Type B pancreatic cell (in vitro differentiated cells): ENCODE results near the gene GPC6. TPM values are rescaled to one million over a fixed set of nuclear protein-coding genes. Genes with fewer than 3 reads are reported as not detected.

Source experiments
- DNase-seq: peaks from one replicate; pipeline ENCODE4 v3.0.0; 2021; ENCODE audit warnings: mixed read lengths; ENCODE audit not compliant: unreplicated experiment; ENCODE audit errors: extremely low spot score
- H3K27ac Mint-ChIP-seq: 2 replicates; pipeline ENCODE4 v1.8.0; 2021; ENCODE audit warnings: mild to moderate bottlenecking, mixed read lengths
- H3K27me3 Mint-ChIP-seq: 2 replicates; pipeline ENCODE4 v1.8.0; 2021; ENCODE audit warnings: mixed read lengths
- H3K36me3 Mint-ChIP-seq: 2 replicates; pipeline ENCODE4 v1.8.0; 2021; ENCODE audit warnings: mixed read lengths
- H3K4me1 Mint-ChIP-seq: one replicate; pipeline ENCODE4 v1.8.0; 2021; ENCODE audit warnings: mixed read lengths; ENCODE audit not compliant: unreplicated experiment
- H3K4me3 Mint-ChIP-seq: 2 replicates; pipeline ENCODE4 v1.8.0; 2021; ENCODE audit warnings: mild to moderate bottlenecking, mixed read lengths
- H3K9me3 Mint-ChIP-seq: 2 replicates; pipeline ENCODE4 v1.8.0; 2021; ENCODE audit warnings: mixed read lengths
- total RNA-seq: library from RNA; stranded (reverse); gene quantifications from 2 replicates; pipeline ENCODE4 v1.2.1, GENCODE V29; 2021; ENCODE audit warnings: low replicate concordance
- TF ChIP-seq, protein P1 (sequence below): fragments of 200-600 bp; sonication (generic); conservative IDR thresholded peaks from 2 replicates; pipeline ENCODE4 v1.5.0; 2021; ENCODE audit warnings: antibody characterized with exemption, mild to moderate bottlenecking

Gene GPC6
- total RNA-seq, 1 donor from 2014 or later, result 30.5 TPM

DNA sequence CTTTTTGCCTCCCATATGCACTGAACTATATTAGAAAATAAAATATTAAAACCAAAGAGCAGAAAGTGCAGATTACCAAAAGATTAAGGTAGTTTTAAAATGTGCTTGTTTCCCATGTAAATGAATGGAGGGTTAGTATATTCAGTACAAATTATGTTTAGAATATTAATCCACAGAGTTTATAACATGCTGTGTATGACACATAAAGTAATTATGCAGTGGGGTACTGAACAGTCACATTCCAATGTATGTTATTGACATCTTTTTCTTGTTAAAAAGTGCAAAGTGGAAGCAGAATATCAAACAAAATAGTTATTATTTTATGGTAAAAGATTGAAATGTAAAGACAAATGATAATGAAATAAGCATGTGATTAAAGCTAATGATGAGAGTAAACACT lies 79.3 kb downstream of the GPC6 start:
- H3K4me1 Mint-ChIP-seq, result peaks cover 13% of the 10 kb centered on the region
- H3K27ac Mint-ChIP-seq, result no peak overlapping the region
- H3K4me3 Mint-ChIP-seq, result no peak overlapping the region
- H3K36me3 Mint-ChIP-seq, result no peaks in the 10 kb centered on the region
- H3K9me3 Mint-ChIP-seq, result peaks cover 7% of the 10 kb centered on the region
- H3K27me3 Mint-ChIP-seq, result no peaks in the 10 kb centered on the region
- TF ChIP-seq, protein P1, sequence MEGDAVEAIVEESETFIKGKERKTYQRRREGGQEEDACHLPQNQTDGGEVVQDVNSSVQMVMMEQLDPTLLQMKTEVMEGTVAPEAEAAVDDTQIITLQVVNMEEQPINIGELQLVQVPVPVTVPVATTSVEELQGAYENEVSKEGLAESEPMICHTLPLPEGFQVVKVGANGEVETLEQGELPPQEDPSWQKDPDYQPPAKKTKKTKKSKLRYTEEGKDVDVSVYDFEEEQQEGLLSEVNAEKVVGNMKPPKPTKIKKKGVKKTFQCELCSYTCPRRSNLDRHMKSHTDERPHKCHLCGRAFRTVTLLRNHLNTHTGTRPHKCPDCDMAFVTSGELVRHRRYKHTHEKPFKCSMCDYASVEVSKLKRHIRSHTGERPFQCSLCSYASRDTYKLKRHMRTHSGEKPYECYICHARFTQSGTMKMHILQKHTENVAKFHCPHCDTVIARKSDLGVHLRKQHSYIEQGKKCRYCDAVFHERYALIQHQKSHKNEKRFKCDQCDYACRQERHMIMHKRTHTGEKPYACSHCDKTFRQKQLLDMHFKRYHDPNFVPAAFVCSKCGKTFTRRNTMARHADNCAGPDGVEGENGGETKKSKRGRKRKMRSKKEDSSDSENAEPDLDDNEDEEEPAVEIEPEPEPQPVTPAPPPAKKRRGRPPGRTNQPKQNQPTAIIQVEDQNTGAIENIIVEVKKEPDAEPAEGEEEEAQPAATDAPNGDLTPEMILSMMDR, result no peak
- DNase-seq, result no peak

- peaks cover 13% of the 10 kb centered on the region for H3K4me1 Mint-ChIP-seq
- TF ChIP-seq, protein P1, result no peak
- no peak for DNase-seq
- no peaks in the 10 kb centered on the region for H3K36me3 Mint-ChIP-seq
- H3K27me3 Mint-ChIP-seq, result no peaks in the 10 kb centered on the region
- H3K27ac Mint-ChIP-seq, result no peak overlapping the region
- H3K4me3 Mint-ChIP-seq, result no peak overlapping the region
- H3K9me3 Mint-ChIP-seq, result peaks cover 7% of the 10 kb centered on the region
Measured at GRCh38 chr13:93307136-93307535, 80.5 kb downstream of the GPC6 start.

GRCh38 chr13:93307651-93308050 lies 81.0 kb downstream of the GPC6 start:
- H3K4me1 Mint-ChIP-seq, result peaks cover 13% of the 10 kb centered on the region

GRCh38 chr13:93309886-93310523 lies 83.4 kb downstream of the GPC6 start:
- DNase-seq, result no peak
- Mint-ChIP-seq H3K4me3 (peak overlapping the region; percentile 40), H3K27me3 (no peaks in the 10 kb centered on the region), H3K4me1 (peaks cover 13% of the 10 kb centered on the region), H3K9me3 (peaks cover 7% of the 10 kb centered on the region), H3K27ac (peak overlapping the region; percentile 13), H3K36me3 (no peaks in the 10 kb centered on the region)
- TF ChIP-seq, protein P1, result no peak

More at GRCh38 chr13:93307651-93308050, 81.0 kb downstream of the GPC6 start:
- Mint-ChIP-seq H3K27me3 (no peaks in the 10 kb centered on the region), H3K27ac (no peak overlapping the region), H3K36me3 (no peaks in the 10 kb centered on the region), H3K4me3 (no peak overlapping the region), H3K9me3 (peaks cover 7% of the 10 kb centered on the region)
- DNase-seq, result no peak
- TF ChIP-seq, protein P1, result no peak

GRCh38 chr13:93316841-93317240 lies 90.2 kb downstream of the GPC6 start:
- H3K4me3 Mint-ChIP-seq, result no peak overlapping the region
- DNase-seq, result no peak
- TF ChIP-seq, protein P1, result no peak
- no peak overlapping the region for H3K27ac Mint-ChIP-seq
- peaks cover 5% of the 10 kb centered on the region for H3K4me1 Mint-ChIP-seq
- no peaks in the 10 kb centered on the region for H3K9me3 Mint-ChIP-seq
- H3K36me3 Mint-ChIP-seq, result no peaks in the 10 kb centered on the region
- no peaks in the 10 kb centered on the region for H3K27me3 Mint-ChIP-seq
